NCI-H1048 (cell line): ENCODE measurements around the gene MAPK10.
"Not testable (repeated sequence)": the region's sequence is repeated elsewhere in the genome, so short reads cannot be mapped to it uniquely, and the experiment has no call there.

ENCODE experiments used
- DNase-seq: peaks from one replicate; lab custom pipeline; 2025; lab: John Stamatoyannopoulos, UW

Gene MAPK10

DNA sequence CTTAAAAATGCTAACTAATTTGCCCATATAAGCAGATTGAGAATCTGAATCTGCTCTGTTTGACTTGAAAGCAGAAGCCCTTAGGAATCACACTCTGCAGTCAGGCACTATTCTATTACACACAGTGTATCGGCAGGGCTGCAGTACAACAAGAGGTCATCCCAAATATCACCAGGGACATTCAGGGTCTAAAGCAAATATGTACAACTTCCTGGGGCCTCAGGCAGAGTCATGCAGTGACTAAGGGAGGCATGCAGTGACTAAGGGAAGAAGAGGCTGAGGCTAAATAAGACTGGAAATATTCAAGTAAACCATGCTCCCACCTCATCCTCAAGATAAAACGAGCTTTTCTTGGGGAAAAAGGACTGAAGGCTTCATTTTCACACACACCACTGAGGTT lies 20.9 kb downstream of the MAPK10 start:
- DNase-seq: no peak

- no peak for DNase-seq
Observed at GRCh38 chr4:86338521-86338920, 21.3 kb downstream of the MAPK10 start.

GRCh38 chr4:86334020-86334750 lies 25.7 kb downstream of the MAPK10 start:
- DNase-seq: no peak

- no peak for DNase-seq
Observed at GRCh38 chr4:86333236-86333635, 26.6 kb downstream of the MAPK10 start.

GRCh38 chr4:86330961-86331742 lies 28.7 kb downstream of the MAPK10 start:
- DNase-seq: no peak

DNA sequence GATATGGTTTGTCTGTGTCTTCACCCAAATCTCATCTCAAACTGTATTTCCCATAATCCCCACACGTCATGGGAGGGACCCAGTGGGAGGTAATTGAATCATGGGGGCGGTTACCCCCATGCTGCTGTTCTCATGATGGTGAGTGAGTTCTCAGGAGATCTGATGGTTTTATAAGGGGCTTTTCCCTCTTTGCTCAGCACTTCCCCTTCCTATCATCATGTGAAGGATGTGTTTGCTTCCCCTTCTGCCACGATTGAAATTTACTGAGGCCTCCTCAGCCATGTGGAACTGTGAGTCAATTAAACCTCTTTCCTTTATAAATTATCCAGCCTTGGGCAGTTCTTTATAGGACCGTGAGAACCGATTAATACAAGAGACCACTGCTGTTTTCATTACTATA lies 29.4 kb downstream of the MAPK10 start:
- not testable (repeated sequence) for DNase-seq

- no peak for DNase-seq
Observed at GRCh38 chr4:86329431-86329830, 30.4 kb downstream of the MAPK10 start.

GRCh38 chr4:86326400-86326799 lies 33.5 kb downstream of the MAPK10 start:
- DNase-seq: no peak

DNA sequence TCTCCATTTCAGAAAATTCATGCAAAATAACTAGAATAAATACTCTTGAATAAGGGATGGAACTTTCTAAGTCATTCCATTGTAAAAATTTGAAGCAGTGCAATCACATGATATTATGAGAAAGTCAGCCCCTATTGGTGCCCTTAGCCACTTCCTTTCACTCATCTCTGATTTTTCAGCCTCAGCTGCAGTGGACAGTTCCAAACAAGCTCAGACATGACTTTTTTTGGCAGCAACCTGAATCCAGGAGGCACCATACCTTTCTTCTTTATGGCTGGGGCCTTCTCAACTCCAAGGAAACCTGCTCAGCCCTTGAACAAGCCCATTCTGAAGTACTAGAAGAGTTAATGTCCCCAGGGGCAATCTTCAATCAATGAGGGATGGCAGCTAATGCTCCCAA lies 40.5 kb downstream of the MAPK10 start:
- DNase-seq: no peak

DNA sequence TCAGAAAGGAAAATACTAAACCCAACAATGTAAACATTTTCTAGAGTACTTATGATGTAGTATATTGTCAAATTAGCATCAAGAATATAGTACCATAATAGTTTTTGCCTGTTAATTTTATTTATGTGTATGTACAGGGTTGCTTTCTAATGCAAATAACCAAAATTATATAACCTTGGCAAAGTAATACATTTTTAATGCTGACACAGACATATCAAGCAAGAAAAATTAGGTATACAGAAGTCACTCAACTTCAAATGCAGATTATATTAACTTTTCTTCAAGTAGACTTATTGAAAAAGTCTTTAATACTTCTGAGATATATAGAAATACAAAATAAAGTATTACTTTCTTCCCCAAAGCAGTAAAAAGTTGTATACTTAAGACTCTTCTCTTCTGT lies 44.3 kb downstream of the MAPK10 start:
- DNase-seq: no peak

- DNase-seq: no peak
Observed at GRCh38 chr4:86313656-86314055, 46.2 kb downstream of the MAPK10 start.

GRCh38 chr4:86307432-86307831 lies 52.4 kb downstream of the MAPK10 start:
- DNase-seq: no peak

- no peak for DNase-seq
Observed at GRCh38 chr4:86306816-86307215, 53.0 kb downstream of the MAPK10 start.

DNA sequence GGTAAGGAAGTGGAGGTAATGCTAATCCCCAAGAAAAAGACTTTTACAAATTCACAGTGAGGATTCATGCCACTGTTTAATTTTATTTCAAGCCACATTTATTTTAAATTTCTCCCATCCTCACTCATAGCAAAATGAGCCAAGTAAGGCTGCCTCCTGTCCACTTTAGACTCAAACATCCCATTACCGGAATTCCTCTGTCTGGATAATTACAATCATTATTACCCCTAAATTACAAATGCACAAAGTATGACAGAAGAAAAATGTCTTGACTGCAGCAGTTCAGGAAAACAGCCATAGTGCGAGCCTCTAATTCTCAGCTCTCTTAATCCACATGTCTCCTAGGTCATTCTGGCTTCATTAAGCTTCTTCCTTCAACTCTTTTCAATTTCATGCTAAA lies 57.0 kb downstream of the MAPK10 start:
- DNase-seq: no peak

DNA sequence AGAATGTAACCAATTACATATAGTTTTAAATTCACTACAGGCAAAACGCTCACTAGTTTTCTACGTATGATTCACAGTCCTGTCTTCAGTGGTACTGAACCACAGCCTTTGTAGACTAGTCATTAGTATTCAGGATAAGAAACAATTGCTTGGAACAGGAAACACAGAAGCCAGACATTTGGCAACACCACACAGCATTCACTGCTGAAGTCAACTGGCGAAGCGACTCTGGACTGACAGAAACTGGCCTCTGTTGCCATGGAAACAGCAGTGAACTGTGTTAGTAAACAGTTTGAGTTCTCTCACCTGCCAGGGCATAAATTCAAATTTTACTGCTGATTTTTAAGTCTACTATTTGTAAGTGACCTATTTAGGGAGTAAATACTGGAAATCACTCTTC lies 57.6 kb downstream of the MAPK10 start:
- no peak for DNase-seq

DNA sequence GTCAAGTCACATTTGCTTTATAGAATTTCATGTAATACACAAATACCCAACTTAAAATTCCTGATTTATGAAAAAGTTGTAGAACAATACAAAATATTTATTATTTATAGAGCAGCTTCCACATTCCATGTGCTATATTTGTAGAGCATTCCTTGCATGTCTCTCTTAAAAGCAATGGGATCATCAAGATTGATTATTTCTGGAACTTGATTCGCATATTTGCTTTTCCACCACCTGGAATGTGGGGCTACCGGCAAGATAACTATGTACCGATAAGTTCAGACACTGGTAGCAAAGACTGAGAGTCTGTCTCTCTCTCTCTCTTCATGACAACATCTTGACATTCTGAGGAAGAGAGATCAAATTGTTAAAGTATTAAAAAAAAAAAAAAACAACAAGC lies 59.3 kb downstream of the MAPK10 start:
- DNase-seq: no peak

DNA sequence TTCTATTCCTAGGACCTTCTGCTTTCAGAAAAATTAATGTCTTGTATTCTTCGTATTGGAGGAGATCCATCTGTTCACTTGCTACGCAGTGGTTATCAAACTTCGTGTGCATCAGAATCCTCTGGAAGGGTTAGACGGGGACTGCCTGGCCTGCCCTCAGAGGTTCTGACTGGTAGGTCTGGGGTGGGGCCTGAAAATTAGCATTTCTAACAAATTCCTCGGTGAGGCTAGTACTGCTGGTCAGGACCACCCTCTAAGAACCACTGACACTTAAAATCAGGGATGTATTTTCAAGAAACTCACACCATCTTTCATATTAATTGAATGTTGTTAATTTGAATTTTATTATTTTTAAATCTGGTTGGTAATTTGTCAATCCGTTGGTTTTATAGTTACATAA lies 63.0 kb downstream of the MAPK10 start:
- no peak for DNase-seq

DNA sequence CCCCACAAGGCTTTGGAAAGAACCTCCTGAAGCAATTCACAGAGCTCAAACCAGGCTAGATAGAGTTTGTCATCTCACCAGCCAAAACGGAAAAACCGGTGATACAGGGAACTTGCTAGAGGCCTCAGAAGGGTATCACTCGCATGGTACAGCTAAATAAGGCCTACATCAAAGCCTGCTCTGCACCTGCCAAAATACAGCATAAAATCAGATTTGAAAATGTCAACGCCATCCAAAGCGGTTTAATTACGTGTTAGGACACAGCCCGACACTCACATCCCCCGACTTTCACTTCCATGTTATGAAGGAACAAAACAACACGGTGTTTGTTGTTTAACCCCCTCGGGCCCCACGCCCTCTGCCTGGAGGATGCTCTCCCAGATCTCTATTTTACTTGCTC lies 65.0 kb downstream of the MAPK10 start:
- DNase-seq: no peak

DNA sequence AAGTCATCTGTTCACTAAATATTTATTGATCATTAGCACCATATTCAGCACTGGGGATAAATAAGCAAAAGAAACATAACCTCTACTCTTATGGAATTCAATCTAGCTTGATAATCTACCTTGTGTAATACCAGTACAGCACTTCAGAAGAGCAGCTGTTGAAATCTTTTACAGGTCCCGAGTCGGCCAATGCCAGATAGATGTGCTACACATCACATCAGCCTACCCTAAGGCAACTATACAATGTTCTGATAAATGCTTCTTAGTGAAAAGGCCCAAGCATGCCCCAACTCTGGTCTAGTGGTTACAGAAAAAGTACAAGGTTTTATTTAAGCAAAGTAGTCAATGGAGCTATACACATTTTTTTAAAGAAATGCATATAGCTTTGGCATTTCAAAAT lies 68.7 kb downstream of the MAPK10 start:
- no peak for DNase-seq

- DNase-seq: no peak
Observed at GRCh38 chr4:86286726-86287125, 73.1 kb downstream of the MAPK10 start.

DNA sequence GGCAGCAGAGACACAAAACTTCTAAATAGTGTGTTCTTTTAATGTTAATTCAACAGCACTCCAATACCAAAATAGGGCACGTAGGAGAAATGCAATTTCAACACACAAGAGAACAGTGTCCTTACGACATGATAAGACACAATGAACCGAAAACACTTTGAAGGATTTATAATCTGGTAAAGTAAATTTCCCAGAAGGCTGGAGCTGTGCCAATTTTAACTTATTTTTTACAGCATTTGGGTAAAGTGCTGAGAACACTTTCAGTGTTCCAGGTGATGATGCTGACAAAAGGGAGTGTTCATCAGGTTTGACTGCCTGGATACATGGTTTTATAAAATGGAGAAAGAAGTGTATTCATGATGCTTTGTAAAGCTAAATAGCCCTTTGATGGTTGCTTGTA lies 76.5 kb downstream of the MAPK10 start:
- DNase-seq: no peak

DNA sequence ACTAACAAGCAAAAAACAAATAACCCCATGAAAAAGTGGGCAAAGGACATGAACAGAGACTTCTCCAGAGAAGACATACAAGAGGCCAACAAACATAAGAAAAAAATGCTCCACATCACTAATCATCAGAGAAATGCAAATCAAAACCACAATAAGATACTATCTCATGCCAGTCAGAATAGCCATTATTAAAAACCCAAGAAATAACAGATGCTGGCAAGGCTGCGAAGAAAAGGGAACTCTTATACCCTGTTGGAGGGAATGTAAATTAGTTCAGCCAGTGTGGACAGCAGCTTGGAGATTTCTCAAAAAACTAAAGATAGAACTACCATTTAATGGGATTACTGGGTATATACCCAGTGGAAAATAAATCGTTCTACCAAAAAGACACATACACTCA lies 79.6 kb downstream of the MAPK10 start:
- DNase-seq: no peak

GRCh38 chr4:86279293-86279960 lies 80.4 kb downstream of the MAPK10 start:
- DNase-seq: no peak
